Fibroblast of lung (primary cell): Measurements from ENCODE around the gene DNAJB4. TPM values are rescaled to one million over a fixed set of nuclear protein-coding genes. Genes with fewer than 3 reads are reported as not detected.

Experiments used
- DNase-seq, 2 donors: peaks; one replicate each; pipeline versions ENCODE4 v3.0.0 to v3.0.0-alpha.2; 2010; ENCODE audit warnings: low read depth in 2 of 2
- H2AFZ ChIP-seq: 2 replicates; pipeline ENCODE4 v1.5.1; 2012; ENCODE audit warnings: low read length, control low read depth, inconsistent platforms
- H3K27ac ChIP-seq: 2 replicates; pipeline ENCODE4 v1.5.1; 2011; ENCODE audit warnings: low read length, control low read depth; ENCODE audit not compliant: insufficient read depth
- H3K27me3 ChIP-seq: 2 replicates; pipeline ENCODE4 v1.5.1; 2011; ENCODE audit warnings: mild to moderate bottlenecking, low read length; ENCODE audit not compliant: control insufficient read depth, insufficient read depth
- H3K36me3 ChIP-seq: 2 replicates; pipeline ENCODE4 v1.5.1; 2011; ENCODE audit warnings: low read length; ENCODE audit not compliant: control insufficient read depth, insufficient read depth
- H3K4me1 ChIP-seq: 2 replicates; pipeline ENCODE4 v1.5.1; 2011; ENCODE audit warnings: low read length; ENCODE audit not compliant: control insufficient read depth, insufficient read depth; ENCODE audit errors: extremely low read depth
- H3K4me2 ChIP-seq: 2 replicates; pipeline ENCODE4 v1.5.1; 2011; ENCODE audit warnings: low read length, control low read depth; ENCODE audit not compliant: insufficient read depth; ENCODE audit errors: extremely low read depth
- H3K4me3 ChIP-seq, 4 experiments: fragments of 200-600 bp in 1 of 4; sonication (generic) in 1 of 4; replicated peaks in 1 of 4; 2 replicates each; pipeline ENCODE4 v1.5.1; 2011 to 2016; ENCODE audit warnings: low read length in 4 of 4, low read depth in 3 of 4, mild to moderate bottlenecking in 3 of 4, control low read depth in 2 of 4, inconsistent platforms in 1 of 4, mixed read lengths in 1 of 4; ENCODE audit not compliant: insufficient read depth in 1 of 4; ENCODE audit errors: control extremely low read depth in 1 of 4
- H3K79me2 ChIP-seq: 2 replicates; pipeline ENCODE4 v1.5.1; 2012; ENCODE audit warnings: mild to moderate bottlenecking, low read length, inconsistent platforms; ENCODE audit not compliant: control insufficient read depth, insufficient read depth
- H3K9ac ChIP-seq: 2 replicates; pipeline ENCODE4 v1.5.1; 2011; ENCODE audit warnings: mild to moderate bottlenecking, low read length, control low read depth; ENCODE audit not compliant: insufficient read depth
- H3K9me3 ChIP-seq: 2 replicates; pipeline ENCODE4 v1.5.1; 2012; ENCODE audit warnings: low read depth, low read length; ENCODE audit not compliant: control insufficient read depth, insufficient read depth
- H4K20me1 ChIP-seq: 2 replicates; pipeline ENCODE4 v1.5.1; 2011; ENCODE audit warnings: low read length; ENCODE audit not compliant: control insufficient read depth, insufficient read depth; ENCODE audit errors: extremely low read depth
- CTCF ChIP-seq, 2 donors: IDR thresholded peaks in 1 of 2; conservative IDR thresholded peaks in 1 of 2; 1 replicate in 1 of 2; 2 replicates in 1 of 2; pipeline ENCODE4 v1.5.1; 2011 to 2012; ENCODE audit warnings: low read length in 2 of 2, control low read depth in 1 of 2, inconsistent platforms in 1 of 2, low read depth in 1 of 2, mild to moderate bottlenecking in 1 of 2
- EZH2 ChIP-seq: IDR thresholded peaks from 2 replicates; pipeline ENCODE4 v1.5.1; 2012; ENCODE audit warnings: low read length, control low read depth, mild to moderate bottlenecking; ENCODE audit errors: missing control alignments
- polyA plus RNA-seq, 2 donors: library from polyadenylated mRNA; depleted of rRNA in 1 of 2; stranded (reverse) in 1 of 2; unstranded in 1 of 2; fragments of >200 nt; gene quantifications; 2 replicates each; pipeline ENCODE4 v1.2.1, GENCODE V29; 2011 to 2012; ENCODE audit warnings: missing spikeins in 1 of 2
- total RNA-seq: library from RNA; depleted of rRNA; stranded (reverse); fragments of >200 nt; gene quantifications from 2 replicates; pipeline ENCODE4 v1.2.1, GENCODE V29; 2014

The DNAJB4 gene
- total and polyA plus RNA-seq, 2 donors (not counting 1 experiment from before 2014, with no cell fraction given), result 52.0 to 78.7 TPM

GRCh38 chr1:77983997-77984355 is 20.8 kb upstream of the DNAJB4 start:
- no peak overlapping the region for H3K9ac ChIP-seq
- DNase-seq, result no peak
- no peak overlapping the region for H2AFZ ChIP-seq
- no peak overlapping the region for H3K4me3 ChIP-seq
- H3K79me2 ChIP-seq, result peaks cover 75% of the 10 kb centered on the region
- no peak overlapping the region for H3K4me2 ChIP-seq
- no peaks in the 10 kb centered on the region for H3K9me3 ChIP-seq
- no peaks in the 10 kb centered on the region for H3K36me3 ChIP-seq
- no peaks in the 10 kb centered on the region for H4K20me1 ChIP-seq
- H3K27me3 ChIP-seq, result no peaks in the 10 kb centered on the region
- no peak overlapping the region for H3K27ac ChIP-seq
- peaks cover 2% of the 10 kb centered on the region for H3K4me1 ChIP-seq
- TF ChIP-seq EZH2 (no peak), CTCF (conservative IDR thresholded peaks at IDR 0.05 in 1 of 2, IDR thresholded peaks at IDR 0.05 in 1 of 2; ENCODE audit: low read depth in 1 of 2, low read length in 2 of 2) (no peak)

- Histone ChIP-seq H3K36me3 (no peaks in the 10 kb centered on the region), H4K20me1 (no peaks in the 10 kb centered on the region), H3K9me3 (no peaks in the 10 kb centered on the region), H3K27ac (no peak overlapping the region), H3K27me3 (no peaks in the 10 kb centered on the region), H3K9ac (no peak overlapping the region), H3K4me3 (no peak overlapping the region), H3K79me2 (peaks cover 78% of the 10 kb centered on the region), H3K4me2 (no peak overlapping the region), H3K4me1 (peaks cover 2% of the 10 kb centered on the region), H2AFZ (no peak overlapping the region)
- no peak for TF ChIP-seq EZH2
- no peak for TF ChIP-seq CTCF (conservative IDR thresholded peaks at IDR 0.05 in 1 of 2, IDR thresholded peaks at IDR 0.05 in 1 of 2; ENCODE audit: low read depth in 1 of 2, low read length in 2 of 2)
- DNase-seq, result no peak
Observed at GRCh38 chr1:77984629-77985028, 20.1 kb upstream of the DNAJB4 start.

GRCh38 chr1:77986810-77987209 is 17.9 kb upstream of the DNAJB4 start:
- Histone ChIP-seq H3K27ac (no peak overlapping the region), H3K9ac (no peak overlapping the region), H3K36me3 (no peaks in the 10 kb centered on the region), H4K20me1 (no peaks in the 10 kb centered on the region), H3K79me2 (peaks cover 70% of the 10 kb centered on the region), H3K4me1 (peaks cover 2% of the 10 kb centered on the region), H3K4me3 (no peak overlapping the region), H2AFZ (no peak overlapping the region), H3K4me2 (no peak overlapping the region), H3K27me3 (no peaks in the 10 kb centered on the region), H3K9me3 (no peaks in the 10 kb centered on the region)
- DNase-seq, result no peak
- no peak for TF ChIP-seq CTCF (conservative IDR thresholded peaks at IDR 0.05 in 1 of 2, IDR thresholded peaks at IDR 0.05 in 1 of 2; ENCODE audit: low read depth in 1 of 2, low read length in 2 of 2)
- no peak for TF ChIP-seq EZH2
